NK-92 (cell line): ENCODE results near the gene PPP1R16B.
"Not testable (repeated sequence)": the region's sequence is repeated elsewhere in the genome, so short reads cannot be mapped to it uniquely, and the experiment has no call there.

Source experiments
- DNase-seq: peaks from one replicate; lab custom pipeline; 2025; ENCODE audit not compliant: unreplicated experiment; lab: John Stamatoyannopoulos, UW

The PPP1R16B gene

DNA sequence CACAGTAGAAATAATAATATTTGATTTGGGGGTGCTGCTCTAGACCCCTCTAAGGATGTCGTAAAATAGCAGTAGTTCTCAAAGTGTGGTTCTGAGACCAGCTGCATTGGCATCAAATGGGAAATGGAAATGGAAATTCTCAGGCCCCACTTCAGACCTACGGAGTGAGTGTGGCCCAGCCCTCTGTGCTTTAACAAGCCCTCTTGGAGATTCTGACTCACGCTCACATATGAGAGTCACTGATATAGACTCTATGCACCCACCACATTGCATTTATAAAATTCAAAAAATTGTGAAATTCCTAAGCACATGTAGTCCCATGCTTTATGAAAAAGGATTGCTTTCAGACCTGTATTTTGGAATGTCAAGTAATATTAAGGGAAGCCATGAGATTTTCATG lies 14.2 kb upstream of the PPP1R16B start:
- no peak for DNase-seq

DNA sequence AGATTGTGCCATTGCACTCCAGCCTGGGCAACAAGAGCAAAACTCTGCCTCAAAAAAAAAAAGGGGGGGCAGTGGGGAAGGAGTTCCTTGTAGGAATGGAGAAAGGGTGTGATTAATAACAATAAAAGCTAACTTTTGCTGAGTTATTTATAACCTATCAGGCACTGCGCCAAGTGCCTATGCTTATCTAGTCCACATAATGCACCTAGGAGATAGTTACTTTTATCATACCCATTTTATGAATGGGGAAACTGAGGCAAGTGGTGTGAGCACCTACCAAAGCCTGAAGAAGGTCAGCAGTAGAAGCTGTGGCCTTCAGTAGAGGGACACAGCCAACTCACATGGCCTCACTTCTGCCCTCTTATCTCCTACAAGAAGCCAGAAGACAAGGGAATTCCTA lies 13.6 kb upstream of the PPP1R16B start:
- no peak for DNase-seq

DNA sequence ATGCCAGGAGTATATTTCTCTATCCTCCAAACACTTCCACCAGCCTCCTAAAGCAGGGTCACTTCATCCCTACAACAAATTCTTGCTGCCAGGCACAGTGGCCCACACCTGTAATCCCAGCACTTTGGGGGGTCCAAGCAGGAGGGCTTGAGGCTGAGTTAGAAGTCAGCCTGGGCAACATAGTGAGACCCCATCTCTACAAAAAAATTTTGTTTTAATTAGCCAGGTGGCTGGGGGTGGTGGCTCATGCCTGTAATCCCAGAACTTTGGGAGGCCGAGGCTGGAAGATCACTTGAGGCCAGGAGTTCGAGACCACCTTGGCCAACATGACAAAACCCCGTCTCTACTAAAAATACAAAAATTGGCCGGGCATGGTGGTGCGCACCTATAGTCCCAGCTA lies 11.4 kb upstream of the PPP1R16B start:
- DNase-seq: not testable (repeated sequence)

DNA sequence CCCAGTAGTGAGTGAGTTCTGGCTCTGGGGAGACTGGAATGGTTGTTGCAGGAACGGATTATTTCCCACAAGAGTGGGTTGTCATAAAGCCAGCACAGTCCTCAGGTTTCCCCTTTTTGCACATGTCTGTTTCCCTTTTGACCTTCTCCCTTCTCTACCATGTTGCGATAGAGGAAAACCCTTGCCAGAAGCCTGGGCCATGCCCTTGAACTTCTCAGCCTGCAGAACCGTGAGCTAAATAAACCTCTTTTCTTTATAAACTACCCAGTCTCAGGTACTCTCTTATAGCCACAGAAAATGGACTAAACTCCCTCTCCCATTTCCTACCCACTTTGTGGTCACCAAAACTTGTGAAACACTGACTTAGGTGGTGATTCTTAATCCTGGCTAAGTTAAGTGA lies 7.2 kb upstream of the PPP1R16B start:
- DNase-seq: no peak

DNA sequence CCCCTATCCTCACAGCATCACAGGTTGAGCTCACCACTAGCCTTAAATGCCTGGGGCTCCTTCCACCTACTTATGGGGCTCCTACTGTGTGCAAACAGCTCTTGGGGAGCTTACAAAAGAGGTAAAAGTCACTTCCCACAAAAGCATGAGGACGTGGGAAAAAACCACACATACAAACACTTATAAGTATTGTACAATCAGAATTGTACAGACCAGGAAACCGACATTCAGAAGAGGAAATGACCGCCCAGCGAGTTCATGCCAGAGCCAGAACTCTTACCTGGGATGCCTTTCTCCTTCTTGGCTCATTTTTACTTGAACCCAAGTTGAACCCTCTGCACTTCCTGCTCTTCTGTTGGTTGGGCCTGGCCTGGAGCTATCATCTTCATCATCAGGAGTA lies 6.3 kb upstream of the PPP1R16B start:
- DNase-seq: no peak

DNA sequence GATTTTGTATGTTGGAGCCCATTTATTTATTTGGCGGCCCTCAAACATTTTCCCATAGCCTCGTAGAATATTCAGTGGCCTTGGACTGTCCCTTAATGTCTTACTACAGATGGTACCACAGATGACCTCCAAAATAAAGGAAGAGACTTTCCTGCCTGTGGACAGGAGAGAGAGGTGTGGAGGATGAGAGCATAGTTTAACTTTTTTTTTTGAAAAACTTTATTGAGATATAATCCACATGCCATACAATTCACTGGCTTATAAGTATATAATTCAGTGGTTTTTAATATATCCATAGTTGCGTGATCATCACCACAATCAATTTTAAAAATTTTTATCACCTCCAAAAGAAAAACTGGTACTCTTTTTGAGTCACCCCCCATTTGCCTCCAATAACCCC lies 4.6 kb upstream of the PPP1R16B start:
- no peak for DNase-seq

DNA sequence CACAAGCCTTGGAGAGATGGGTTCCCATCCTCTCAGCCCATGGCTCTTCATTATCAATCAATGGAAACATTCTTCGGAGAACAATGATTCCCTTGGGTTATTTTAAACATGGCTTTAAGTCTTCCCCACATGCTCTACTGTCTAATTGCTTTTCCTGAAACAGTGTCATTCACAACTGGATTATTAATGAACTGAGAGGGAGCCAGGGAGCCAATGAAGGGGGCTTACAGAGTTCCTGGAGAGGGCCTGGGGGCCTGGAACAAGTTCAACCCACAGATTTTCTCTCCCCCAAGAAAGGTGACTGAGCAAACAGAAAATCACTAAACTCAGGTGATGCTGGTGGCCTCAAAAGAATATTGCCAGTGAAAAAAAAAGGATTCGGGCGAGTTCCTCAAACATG lies 1.3 kb upstream of the PPP1R16B start:
- DNase-seq: no peak

DNA sequence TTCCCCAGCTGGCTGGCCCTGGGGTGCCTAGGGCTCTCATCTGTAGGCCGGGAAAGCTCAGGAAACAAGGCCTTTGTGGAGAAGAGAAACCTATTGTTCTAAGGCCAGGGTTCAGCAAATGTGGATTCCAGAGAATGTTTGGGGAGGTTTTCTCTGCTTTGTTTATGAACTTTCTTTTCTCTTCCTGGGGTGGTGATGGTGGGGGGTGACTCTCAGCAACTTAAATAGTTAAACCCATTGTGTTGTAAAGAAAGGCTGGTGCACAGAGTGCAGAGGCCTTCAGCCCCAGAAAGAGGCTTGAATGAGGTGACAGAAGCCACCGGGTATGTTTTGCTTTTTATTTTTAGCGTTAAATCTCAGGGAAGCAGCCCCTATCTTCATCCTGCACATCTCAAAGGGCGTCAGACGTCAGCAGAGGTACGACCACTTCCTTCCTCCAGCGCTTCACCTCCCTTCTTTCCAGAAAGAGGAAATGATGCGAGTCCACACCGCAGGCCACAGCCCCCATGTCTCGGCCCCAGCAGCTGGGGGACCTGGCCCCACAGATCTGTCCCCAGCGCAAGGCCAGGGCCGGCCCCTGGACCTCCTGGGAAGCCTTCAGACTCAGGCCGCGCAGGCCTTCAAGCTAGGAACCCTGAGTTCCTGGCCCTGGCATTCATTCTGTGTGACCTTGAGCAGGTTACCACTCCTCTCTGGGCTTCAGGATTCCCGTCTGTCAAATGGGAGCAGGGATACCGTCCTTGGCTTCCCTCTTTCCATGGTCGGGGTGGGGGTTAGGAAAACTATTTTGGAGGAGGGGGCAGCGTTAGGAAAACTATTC lies 605 bp upstream of the PPP1R16B start:
- DNase-seq: no peak

DNA sequence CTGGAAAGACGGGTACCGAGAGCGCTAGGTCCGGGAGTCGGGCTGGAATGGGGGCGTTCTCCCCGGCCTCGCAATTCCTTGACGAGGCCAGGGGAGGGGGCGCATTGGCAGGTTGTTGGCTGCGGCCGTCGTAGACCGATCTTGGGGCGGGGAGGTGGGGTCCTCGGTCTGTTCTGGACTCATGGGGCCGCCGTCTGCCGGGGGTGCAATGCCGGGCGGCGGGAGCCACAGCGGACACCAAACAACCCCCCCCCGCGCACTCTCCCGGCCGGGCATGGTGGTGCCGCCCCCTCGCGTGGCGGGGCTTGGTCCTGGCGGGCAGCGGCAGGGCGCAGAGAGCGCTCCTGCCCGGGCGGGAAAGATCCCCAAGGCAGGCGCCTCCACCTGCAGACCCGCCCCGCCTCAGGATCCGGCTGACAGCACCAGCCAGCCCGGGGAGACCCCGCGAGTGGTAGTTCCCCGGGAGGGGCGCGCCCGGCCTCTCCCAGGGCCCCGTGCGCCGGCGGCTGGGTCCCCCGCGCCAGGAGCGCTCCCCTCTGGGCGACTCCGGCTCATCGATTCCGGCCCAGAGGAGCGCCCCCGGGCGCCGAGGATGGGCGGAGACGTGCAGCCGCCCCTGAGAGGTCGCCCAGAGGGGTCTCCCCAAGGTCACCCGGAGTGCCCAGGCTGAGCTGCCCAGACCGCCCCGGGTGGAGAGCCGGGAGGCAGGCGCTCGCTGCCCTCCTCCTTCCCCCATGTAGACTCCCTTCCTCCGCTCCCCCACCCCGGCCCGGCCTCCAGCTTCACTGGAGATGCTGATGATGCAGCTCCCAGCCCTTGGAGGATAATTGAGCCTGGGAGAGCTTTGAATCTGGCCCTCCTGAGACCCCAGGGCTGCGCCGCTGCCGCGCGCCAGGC lies 709 bp downstream of the PPP1R16B start:
- no peak for DNase-seq

DNA sequence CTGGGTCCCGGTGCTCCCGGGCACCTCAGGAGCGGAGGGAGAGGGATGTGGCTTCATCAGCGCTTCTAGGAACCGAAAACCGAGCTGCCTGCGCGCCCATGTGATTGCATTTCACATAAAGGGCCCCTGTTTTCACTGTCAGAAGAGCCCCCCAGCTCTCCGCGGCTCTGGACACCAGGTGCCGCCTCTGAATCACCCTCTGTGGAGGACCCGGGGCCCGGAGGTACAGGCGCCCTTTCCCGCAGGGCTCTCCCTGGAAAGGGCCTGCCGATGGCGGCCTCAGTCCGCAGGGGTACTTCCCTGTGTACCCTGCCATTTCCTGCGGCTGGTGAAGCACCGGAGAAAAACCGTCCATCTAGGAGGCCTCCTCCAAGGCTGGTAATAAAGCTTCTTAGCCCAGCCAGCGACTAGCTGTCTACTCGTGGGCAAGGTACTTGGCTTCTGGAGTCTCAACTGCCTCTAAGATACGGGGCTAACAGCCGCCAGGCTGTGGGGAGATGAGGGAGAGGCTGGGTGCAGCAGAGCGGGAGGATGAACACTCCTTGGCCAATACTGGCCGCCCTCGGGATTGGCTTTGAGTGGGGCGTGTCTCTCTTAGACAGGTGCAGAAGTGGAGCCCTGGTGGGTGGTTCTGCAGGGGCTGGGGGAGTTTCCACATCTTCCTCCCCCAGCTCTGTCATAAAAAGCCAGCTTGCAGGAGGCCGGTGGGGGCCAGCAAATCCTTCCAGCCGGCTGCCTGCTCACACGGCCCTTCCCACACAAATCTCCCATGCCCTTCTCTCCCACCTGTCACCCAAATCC lies 1.6 kb downstream of the PPP1R16B start:
- no peak for DNase-seq

DNA sequence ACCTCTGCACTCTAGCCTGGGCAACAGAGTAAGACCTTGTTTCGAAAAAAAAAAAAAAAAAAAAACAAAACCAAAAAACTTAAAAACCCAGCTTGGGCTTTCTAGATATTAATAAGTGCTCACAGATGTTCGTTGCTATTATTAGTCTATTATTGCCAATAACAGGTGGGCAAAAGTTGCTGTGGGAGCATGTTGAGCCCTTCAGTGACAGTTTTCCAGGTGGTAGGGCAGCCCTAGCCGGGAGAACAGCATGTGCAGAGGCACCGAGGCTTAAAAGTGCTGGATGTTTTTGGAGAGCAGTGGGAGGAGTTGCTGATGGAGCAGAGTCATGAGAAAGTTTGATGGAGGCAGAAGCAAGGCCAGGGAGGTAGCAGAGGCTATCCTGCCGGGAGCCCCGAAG lies 4.4 kb downstream of the PPP1R16B start:
- no peak for DNase-seq

DNA sequence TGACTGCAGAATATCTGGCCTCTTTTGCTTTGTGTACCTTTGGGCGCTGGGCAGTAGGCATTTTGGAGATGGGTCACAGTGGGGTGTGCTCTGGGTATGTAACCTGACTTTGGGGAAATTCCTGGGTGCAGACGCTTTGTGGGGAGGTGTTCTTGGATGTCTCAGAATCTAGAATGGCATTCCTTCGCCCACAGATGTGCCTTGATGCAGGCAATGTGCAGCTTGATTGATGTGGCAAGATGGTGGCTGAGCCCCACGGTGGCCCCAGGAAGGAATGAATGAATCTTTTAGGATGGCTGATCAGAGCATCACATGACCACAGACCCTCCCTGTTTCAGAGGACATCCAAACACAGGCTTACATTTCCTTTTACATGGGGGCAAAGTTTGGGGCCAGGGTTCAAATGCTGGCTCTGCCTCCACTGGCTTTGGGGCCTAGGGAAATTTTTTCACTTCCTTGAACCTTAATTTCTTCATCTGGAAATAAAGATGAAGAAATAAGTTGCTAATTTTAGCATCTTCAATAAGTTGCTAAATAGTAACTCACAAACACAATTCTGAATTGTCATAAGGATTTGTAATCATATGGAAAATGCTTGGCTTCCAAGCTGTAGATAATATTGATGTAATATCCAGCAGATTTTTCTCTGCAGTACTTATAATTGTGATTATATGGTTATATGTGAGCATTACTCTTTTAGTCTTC lies 5.6 kb downstream of the PPP1R16B start:
- DNase-seq: no peak

DNA sequence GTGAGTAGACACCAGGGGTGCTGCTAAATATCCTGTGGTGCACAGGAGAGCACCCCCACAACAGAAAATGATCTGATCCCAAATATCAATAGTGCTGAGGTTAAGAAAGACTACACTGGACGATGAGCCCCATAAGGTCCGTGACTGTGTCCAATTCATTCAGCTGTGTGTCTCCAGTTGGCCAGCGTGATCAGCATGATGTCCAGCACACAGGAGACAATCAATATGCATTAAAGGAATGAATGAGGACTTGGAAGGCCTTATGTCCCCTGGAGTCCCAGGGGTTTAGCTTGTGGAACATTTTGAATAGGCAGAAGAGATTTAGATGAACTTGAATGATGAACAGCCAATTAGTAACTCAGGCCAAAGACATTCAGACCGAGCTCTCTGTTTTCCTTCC lies 6.3 kb downstream of the PPP1R16B start:
- no peak for DNase-seq

DNA sequence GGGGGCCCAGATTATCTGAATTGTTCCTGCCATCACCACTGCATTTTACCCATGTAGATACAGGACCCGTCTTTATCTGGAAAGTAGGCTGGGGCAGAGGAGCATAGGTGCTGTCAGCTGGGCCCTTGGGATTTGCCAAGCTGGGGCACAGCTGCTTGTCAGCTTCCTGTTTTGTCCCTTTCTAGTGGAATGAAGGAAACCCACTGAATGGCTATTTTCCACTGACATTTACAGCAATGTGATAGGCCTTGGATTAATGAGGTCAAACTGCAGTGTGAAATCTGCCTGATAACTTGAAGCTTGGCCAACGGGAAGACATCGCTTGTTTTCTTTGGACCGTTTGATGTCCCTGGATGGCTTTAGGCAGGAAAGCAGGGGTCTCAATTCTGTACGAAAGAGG lies 6.7 kb downstream of the PPP1R16B start:
- DNase-seq: no peak

DNA sequence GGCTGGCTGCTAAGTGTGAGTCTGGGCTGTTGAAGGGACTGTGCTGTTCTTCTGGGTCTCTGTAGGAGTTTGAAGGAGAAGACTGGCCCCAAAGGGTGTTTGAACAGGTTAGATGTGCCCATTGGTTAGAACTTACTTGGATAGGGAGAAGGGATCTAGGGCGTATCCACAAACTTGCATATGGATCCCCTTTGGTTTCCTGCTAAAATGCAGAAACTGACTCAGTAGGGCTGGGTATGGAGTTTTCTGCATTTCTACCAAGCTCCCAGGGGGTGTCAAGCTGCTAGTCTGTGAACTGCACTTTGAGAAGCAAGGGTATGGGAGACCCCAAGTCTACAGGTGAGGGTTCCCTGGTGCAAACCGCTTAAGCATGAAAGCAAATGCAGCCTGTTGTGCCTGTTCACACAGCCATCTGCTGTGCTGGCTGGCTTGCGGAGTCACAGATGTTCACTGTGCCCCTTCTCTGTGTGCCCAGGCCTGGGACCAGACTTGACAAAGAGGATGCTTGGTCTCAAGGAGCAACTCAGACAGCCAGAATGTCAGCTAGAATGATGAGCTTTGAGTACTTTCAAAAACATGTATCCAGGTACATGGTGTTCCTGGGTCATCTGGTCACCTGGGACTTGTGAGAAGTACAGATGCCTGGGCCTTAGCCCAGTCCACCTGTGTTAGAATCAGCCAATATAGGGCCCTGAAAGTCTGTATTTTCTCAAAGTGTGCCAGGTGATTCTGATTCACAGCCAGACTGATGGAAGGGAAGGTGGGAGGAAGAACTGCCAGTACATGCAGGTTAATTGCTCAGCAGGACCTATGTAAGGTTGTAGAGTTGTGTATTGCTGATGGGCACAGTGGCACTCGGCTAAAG lies 7.4 kb downstream of the PPP1R16B start:
- DNase-seq: no peak

DNA sequence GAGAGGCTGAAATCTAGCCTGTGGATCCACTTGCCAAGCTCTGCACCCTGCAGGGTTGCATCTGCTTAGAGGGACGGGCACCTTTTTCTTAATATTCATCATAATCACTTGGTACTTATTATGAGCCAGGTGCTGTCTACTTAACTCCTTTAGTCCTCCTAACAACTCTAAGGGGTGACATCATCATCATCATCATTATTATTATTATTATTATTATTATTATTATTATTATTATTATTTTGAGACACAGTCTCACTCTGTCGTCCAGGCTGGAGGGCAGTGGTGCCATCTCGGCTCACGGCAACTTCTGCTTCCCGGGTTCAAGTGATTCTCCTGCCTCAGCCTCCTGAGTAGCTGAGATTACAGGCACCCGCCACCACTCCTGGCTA lies 8.1 kb downstream of the PPP1R16B start:
- DNase-seq: not testable (repeated sequence)

DNA sequence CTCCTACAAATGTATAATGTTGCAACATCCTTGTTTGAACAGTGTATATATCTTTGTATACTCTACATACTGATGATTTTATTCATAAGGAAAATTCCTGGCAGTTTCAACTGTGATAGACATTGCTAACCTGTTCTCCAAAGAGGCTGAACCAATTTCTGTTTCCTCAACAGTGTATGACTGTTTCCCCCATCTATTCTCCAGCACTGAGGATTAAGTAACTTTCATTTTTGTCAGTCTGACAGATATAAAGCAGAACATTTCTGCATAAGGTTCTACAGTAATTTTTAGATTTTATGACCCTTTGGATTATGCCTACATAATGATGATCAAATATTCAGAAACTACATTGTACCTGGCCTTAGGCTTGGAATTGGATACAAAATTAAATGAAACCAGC lies 9.9 kb downstream of the PPP1R16B start:
- no peak for DNase-seq

DNA sequence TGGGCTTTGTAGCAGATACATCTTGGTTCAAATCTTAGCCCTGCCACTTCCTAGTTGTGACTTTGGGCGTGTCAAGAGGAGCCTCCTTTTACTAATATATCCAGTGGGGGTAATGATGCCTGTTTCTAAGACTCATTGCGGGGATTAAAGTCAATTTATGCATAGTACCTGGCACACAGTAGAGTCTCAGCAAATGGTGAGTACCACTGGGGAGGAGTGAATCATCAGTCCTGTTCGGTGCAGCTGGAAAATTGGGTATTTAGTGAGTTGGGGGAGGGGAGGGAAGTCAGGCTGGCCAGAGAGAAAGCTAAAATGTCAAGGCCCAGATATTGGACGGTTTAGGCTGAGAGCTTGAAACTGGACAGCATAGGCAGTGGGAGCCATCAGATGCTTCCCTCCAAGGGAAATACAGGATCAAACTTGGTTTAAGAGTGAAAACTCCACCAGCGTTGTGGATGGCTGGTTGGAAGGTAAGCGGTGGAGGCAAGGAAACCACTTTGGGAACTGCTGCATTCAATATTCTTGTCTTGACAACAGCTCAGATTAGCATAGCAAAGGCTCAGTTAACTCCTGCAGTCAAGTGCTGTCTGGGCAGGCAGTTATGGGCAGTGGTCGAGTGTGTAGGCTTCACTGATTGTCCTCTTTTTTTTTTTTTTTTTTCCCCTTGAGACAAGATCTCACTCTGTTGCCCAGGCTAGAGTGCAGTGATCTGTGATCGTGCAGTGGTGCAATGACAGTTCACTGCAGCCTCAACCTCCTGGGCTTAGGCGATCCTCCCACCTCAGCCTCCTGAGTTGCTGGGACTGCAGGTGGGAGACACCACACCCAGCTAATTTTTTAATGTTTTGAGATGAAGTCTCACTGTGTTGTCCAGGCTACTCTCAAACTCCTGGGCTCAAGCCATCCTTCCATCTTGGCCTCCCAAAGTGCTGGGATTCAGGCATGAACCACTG lies 12.9 kb downstream of the PPP1R16B start:
- no peak for DNase-seq

DNA sequence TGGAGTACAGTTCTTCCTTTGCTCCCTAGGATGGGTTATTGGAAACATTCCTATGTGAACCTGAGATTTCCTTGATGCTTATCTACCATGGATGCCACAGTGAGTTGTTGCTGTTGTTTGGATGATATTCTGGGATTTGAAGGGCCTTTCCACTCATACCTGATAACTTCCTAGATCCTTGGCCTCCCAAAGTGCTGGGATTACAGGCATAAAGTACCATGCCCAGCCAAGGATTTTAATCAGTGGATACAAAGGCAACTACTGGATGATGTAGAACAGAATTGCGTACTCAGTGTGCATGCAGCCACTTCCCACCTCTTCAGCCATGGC lies 20.0 kb downstream of the PPP1R16B start:
- no peak for DNase-seq
